GM21723 (cell line): ENCODE measurements around the gene BTNL9.
"Not testable (repeated sequence)": the region's sequence is repeated elsewhere in the genome, so short reads cannot be mapped to it uniquely, and the experiment has no call there.

Experiments used
- ATAC-seq: cut with Tn5 transposase; IDR thresholded peaks from one replicate; pipeline ENCODE4 v1.9.1; 2021; ENCODE audit warnings: mild to moderate bottlenecking, moderate library complexity; ENCODE audit not compliant: unreplicated experiment

BTNL9 gene

DNA sequence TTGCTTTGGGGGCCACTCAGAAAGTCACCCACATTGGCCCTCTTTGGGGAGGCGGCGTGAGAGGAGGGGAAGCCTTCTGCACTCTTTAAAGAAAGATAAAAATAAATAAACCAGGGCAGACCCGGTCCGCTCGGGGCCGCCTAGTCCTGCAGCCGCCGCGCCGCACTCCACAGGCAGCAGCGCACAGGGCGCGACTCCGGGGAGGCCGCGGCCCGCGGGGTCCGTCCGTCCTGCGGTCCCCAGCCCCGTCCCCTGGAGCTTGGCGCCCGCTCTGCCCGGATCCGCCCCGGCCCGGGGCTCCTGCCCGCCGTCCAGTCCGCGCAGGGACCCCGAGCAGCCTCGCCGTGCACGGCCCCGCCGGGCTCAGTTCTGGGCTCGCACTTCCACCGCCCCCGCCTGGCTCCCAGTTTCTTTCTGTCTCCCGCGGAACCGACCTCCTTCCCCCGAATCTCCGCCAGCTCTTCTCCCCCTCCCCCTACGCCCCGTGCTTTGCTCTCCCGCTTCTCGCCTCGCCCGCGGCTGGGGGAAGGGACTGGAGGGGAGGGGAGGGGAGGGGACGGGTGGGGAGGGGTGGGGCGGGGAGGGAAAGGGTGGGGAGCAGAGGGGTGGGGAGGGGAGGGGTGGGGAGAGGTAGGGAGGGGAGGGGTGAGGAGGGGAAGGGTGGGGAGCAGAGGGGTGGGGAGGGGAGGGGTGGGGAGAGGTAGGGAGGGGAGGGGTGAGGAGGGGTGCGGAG lies 57.9 kb downstream of the BTNL9 start:
- ATAC-seq, result not testable (repeated sequence)

DNA sequence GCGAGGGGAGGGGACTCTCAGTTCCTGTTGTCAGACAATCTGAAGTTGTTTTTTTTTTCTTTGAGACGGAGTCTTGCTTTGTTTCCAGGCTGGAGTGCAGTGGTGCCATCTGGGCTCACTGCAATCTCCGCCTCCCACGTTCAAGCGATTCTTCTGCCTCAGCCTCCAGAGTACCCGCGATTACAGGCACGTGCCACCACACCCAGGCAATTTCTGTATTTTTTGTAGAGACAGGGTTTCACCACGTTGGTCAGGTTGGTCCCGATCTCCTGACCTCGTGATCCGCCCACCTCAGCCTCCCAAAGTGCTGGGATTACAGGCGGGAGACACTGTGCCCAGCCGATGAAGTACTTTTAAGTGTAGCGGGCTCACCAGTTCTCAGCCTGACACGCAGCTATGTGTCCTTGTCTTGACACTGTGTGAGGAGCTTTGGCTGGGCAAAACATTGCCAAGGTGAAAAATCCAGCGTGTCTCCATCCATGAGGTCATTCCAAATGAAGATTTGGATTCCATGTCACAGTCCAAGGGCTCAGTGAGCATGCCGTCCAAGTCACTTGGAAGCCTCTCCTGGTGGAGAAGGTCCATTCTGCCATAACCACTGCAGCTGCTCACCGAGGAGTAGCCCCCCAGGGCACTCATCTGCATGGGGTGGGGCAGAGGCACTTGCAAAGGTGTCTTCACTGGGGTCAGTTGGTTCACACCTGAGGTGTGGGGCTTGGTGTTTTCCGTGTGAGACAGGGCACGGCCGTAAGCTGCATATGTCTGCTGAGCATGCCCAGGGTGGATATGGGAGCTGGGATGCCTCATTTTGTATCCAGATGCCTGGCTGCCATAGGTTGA lies 58.9 kb downstream of the BTNL9 start:
- ATAC-seq, result no peak

DNA sequence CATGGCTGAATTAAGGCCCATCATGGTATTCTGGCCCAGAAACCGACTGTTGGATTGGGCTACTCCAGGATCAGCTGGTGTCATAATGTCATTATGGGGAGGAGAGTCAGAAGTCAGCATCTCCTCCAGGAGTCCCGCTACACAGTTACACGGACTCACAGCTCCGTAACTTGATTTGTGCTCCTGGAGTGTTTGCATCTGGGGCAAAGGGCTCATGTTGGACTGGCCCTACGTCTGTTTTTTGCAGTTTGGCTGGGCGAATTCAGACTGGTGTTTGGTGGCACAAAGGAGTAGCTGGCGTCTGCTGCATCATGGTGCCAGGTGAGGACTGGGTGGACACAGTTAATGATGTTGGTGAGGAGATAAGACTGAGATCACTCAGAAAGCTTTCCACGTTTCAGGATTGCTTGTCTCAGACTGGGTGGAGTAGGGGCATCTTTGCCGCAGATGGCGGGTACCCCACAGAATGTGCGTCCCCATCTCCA lies 59.6 kb downstream of the BTNL9 start:
- no peak for ATAC-seq

DNA sequence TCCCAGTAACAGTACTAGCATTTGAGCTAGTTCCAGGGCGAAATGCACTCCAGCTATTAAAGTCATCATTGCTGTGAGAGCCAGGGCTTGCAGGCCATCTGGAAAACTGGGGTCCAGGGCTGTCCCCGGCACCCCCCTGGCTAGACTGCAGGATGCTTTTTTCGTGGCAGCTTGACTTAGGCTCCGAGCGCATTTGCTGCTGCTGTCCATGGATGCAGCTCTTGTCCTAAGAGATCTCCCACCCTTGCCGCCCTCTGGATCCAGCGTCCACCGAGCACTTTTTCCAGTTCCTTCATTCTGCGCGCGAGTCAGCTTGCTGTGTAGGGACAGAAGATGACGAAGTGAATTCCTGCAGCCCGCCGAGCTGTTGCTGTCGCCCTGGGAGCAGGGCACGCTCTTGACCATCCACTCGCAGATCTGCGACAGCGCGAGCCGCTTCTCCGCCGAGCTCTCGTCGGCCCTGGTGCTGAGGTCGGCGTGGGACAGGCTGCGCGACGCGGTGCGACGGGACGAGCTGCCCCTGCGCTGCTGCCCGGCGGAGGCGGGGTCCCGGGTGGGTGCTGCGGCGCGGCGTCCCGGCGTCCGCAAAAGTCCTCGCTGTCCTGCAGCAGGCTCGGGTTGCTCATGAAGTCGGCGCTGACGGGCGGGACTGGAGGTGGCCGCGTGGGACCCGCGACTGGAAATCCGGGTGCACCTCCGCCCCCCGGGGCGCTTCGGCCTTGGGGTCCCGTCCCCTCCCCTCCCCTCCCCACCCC lies 60.2 kb downstream of the BTNL9 start:
- no peak for ATAC-seq

DNA sequence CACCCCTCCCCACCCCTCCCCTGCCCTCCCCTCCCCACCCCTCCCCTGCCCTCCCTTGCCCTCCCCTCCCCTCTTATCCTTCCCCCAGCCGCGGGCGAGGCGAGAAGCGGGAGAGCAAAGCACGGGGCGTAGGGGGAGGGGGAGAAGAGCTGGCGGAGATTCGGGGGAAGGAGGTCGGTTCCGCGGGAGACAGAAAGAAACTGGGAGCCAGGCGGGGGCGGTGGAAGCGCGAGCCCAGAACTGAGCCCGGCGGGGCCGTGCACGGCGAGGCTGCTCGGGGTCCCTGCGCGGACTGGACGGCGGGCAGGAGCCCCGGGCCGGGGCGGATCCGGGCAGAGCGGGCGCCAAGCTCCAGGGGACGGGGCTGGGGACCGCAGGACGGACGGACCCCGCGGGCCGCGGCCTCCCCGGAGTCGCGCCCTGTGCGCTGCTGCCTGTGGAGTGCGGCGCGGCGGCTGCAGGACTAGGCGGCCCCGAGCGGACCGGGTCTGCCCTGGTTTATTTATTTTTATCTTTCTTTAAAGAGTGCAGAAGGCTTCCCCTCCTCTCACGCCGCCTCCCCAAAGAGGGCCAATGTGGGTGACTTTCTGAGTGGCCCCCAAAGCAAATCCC lies 61.1 kb downstream of the BTNL9 start:
- not testable (repeated sequence) for ATAC-seq

DNA sequence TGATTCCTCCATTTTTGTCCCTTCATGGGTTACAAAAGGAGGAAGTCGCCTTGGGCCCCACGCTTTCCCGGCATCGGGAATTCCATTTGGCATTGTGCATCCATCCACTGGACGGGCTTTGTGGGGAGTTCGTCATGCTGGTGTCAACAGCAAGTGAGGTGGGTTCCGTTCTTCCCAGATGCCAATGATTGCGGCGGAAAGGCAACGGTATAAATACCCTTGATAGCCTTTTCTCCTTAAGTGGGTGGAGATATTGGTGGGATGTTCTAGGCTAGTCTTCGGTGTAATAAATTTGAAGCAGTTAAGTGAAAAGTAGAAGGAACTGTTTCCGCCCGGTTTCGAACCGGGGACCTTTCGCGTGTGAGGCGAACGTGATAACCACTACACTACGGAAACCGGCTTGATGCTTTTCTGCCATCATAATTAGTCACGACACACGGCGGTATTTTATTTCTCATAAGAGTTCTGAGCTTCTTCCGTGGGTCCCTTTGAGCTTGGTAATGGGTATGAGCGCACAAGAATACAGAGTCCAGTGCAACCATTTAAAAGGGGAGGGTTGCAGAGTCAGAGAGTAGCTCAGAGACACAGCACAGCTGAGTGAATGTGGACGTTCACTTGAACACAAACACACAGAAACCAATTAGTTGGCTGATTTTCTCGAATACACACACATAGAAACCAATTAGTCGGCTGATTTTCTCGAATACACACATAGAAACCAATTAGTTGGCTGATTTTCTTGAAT lies 62.0 kb downstream of the BTNL9 start:
- not testable (repeated sequence) for ATAC-seq

DNA sequence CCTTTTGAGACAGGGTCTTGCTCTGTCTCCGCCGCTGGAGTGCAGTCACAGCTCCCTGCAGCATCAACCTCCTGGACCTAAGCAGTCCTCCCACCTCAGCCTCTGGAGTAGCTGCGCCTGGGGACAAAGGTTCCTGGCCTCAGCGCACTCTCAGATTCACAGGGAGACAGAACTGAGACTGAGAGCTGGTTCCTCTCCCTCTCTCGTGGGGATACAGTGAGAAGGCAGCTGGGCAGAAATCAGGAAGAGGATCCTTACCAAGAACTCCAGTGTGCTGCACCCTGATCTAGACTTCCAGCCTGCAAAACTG lies 64.1 kb downstream of the BTNL9 start:
- ATAC-seq, result not testable (repeated sequence)

DNA sequence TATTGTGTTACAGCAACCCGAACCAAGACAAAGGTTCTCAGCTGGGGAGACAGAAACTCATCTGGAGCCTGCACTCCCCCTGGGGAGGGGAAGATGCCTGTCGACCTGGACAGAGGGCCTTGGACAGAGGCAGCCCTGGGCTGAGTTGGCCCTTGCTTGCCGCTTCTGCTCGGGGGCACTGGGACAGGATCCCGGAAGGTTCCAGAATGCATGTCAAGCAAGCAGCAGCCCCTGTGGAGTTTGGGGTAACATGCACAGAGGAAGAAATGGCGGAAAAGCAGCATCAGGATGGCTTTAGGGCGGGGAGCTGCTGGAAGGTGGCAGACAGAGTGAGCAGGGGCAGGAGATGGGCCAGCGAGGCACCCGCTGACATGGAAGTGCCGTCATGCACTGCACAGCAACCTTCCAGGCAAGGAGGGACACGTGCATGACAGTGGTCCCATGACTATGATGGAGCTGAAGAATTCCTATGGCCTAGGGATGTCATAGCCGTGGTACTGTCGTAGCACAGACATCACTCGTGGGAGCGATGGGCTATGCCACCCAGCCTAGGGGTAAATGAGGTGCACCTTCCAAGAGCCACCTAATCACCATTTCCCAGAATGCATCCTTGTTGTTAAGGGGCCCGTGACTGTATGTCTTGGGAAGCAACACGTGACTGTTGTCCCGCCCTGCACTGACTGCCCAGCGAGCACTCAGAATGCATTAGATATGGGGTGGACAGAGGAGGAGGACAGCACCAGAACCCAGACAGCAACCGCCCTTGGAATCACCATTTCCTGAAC lies 64.7 kb downstream of the BTNL9 start:
- not testable (repeated sequence) for ATAC-seq

DNA sequence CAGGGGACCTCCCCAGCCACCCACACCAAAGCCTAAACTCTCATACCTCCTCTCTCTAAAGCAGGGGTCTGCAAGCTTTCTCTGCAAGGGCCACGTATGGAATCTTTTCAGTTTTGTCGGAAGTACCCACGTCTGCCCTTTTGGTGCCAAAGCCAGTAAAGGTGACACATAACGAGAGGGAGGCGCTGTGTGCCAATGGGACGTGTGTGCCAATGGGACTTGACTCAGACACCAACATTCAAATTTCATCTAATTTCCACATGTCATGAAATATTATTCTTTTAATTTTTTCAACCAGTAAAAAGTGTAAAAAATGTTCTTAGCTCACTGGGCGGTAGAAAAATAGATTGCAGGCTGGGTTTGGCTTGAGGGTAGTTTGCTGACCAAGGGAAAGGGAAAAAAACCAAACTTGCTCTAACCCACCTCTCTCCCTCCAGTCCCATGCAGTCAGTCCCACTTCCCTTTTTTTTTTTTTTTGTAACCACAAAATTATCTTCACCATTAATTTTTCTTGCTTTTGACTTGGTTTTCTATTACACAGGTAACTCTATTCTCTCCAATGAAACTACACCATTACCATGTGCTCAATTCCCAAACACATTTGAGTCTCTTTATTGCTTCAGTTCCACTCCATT lies 65.4 kb downstream of the BTNL9 start:
- no peak for ATAC-seq

DNA sequence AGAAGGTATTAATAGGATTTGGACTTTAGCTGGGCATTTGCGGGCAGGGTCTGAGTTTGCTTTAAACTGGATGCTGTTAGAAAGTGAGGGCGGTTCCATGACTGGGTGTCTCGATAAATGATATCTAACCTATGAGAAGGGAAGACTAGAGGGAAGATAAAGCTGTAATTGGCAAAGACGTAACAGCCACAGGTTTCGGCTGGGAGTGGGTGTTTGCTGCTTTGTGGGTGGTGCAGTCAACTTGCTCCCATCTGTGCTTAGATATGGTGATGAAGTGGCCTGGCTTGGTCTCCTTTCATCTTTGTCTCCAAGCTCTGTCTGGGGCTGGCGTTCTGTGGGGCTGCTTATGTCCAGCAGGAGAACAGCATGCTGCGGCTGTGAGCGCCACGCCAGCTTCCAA lies 67.6 kb downstream of the BTNL9 start:
- no peak for ATAC-seq

DNA sequence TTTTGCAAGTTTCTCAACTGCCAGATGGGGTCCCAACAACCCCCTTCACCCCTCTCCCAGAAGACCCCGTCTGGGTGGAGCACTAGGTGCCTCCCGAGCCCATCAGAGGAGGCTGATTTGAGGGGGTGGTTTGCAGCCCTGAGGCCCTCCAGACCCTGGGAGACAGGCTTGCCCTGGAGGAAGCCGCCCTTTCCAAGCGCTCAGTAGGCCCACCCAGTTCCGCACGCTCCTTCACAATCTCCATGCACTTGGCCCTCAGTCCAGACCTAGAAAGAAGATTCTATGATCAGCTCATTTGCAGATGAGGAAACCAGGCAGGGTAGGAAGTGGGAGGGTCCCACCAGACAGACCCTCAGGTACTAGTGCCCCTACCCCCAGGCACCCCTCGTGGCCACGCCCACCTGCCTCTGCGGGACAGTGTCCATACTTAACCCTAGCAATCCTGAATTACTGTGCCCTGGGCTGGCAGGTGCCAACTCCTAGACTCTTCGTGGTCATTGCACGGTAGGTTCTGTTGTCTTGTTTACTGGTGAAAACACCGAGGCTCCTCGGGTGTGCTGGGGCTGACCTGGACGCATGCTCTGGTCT lies 68.6 kb downstream of the BTNL9 start:
- ATAC-seq, result no peak

DNA sequence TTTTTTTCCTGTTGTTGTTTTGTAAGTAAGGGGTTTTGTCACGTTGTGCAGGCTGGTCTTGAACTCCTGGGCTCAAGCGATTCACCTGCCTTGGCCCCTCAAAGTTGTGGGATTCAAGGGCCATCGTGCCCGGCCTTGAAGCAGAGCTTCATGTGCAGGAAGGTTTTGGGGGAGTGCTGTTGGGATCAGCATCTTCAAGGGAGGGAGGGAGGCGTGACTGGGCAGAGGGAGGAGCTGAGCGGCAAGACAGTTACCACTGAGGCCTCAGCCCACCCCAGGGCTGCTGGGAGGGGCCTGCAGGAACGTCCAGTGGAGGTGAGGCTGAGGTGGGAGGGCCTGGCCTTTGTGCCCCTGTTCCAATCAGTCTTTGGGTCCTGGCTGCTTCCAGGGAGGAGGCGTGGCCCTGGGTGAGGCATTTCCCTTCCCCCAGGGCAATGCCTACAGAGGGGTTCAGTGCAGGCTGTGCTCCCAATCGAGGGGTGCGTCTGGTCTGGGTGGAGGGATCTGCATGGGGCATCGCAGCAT lies 69.5 kb downstream of the BTNL9 start:
- ATAC-seq, result no peak

DNA sequence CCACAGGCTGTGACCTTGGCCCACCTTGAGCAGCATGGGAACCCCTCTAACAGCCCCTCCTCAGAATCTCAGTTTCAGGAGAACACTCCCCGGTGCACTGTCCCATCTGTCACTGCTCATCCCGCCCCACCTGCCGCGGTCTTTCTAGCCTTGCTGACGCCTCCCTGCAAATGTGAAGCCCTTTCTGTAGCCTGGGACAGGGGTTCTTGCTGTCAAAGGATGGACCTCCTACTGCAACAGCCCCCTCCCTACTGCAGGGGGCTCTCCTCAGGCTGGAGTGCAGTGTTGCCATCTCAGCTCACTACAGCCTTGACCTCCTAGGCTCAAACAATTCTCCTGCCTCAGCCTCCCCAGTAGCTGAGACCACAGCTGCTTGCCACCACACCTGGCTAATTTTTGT lies 70.9 kb downstream of the BTNL9 start:
- ATAC-seq, result no peak
